ENCODE results near the gene SLC16A3.
"Not testable (repeated sequence)": the region's sequence is repeated elsewhere in the genome, so short reads cannot be mapped to it uniquely, and the experiment has no call there.

Gene SLC16A3

GRCh38 chr17:82247856-82248671 is 19.2 kb downstream of the SLC16A3 start:
- DNase-seq (ENCODE audit: low spot score): peak; percentile 34
- no peak for TF ChIP-seq CTCF (IDR thresholded peaks at IDR 0.05; ENCODE audit: extremely low read depth, missing control alignments)

GRCh38 chr17:82248815-82249674 is 20.2 kb downstream of the SLC16A3 start:
- peak; percentile 44 for DNase-seq (ENCODE audit: low spot score)

GRCh38 chr17:82249896-82250581 is 21.2 kb downstream of the SLC16A3 start:
- TF ChIP-seq CTCF (IDR thresholded peaks at IDR 0.05; ENCODE audit: extremely low read depth, missing control alignments): no peak
- DNase-seq (ENCODE audit: low spot score): no peak

More at GRCh38 chr17:82248815-82249674, 20.2 kb downstream of the SLC16A3 start:
- TF ChIP-seq CTCF (IDR thresholded peaks at IDR 0.05; ENCODE audit: extremely low read depth, missing control alignments): no peak

- TF ChIP-seq CTCF (IDR thresholded peaks at IDR 0.05; ENCODE audit: extremely low read depth, missing control alignments): no peak
- DNase-seq (ENCODE audit: low spot score): no peak
Observed at GRCh38 chr17:82250868-82251500, 22.1 kb downstream of the SLC16A3 start.

- no peak for DNase-seq (ENCODE audit: low spot score)
- TF ChIP-seq CTCF (IDR thresholded peaks at IDR 0.05; ENCODE audit: extremely low read depth, missing control alignments): no peak
Observed at GRCh38 chr17:82252511-82253178, 23.8 kb downstream of the SLC16A3 start.

GRCh38 chr17:82253179-82253544 is 24.3 kb downstream of the SLC16A3 start:
- no peak for DNase-seq (ENCODE audit: low spot score)
- TF ChIP-seq CTCF (IDR thresholded peaks at IDR 0.05; ENCODE audit: extremely low read depth, missing control alignments): no peak

GRCh38 chr17:82254096-82254495 is 25.3 kb downstream of the SLC16A3 start:
- not testable (repeated sequence) for DNase-seq (ENCODE audit: low spot score)

- not testable (repeated sequence) for DNase-seq (ENCODE audit: low spot score)
Observed at GRCh38 chr17:82254746-82255145, 25.9 kb downstream of the SLC16A3 start.

Measured in GM20000 (cell line).